ENCODE results near the gene MVK.
A peak's percentile ranks its signal among the peaks of the same experiment; 100 is the strongest.
"Not testable (repeated sequence)": the region's sequence is repeated elsewhere in the genome, so short reads cannot be mapped to it uniquely, and the experiment has no call there.

Gene MVK

DNA sequence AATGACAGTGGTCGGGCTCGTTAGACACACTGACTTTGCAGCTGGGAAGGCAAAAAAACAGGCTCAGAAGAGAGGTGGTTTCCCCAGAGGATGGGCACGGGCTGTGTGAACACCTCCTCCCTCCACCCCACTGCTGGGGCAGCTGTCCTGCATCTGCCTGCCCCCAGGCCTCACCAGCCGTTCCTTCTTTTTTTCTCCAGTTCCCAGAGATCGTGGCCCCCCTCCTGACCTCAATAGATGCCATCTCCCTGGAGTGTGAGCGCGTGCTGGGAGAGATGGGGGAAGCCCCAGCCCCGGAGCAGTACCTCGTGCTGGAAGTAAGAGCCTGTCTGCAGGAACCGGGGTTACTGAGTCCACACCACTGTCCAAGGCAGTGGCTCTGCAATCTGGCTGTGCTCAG, 17.4 kb downstream of the MVK start:
- DNase-seq (ENCODE audit: low read depth): no peak

GRCh38 chr12:109592195-109592904, 18.8 kb downstream of the MVK start:
- DNase-seq (ENCODE audit: low read depth): no peak

- DNase-seq (ENCODE audit: low read depth): no peak
Observed at GRCh38 chr12:109592905-109593272, 19.3 kb downstream of the MVK start.

GRCh38 chr12:109594556-109595317, 21.1 kb downstream of the MVK start:
- no peak for DNase-seq (ENCODE audit: low read depth)

GRCh38 chr12:109595321-109595902, 21.8 kb downstream of the MVK start:
- no peak for DNase-seq (ENCODE audit: low read depth)

DNA sequence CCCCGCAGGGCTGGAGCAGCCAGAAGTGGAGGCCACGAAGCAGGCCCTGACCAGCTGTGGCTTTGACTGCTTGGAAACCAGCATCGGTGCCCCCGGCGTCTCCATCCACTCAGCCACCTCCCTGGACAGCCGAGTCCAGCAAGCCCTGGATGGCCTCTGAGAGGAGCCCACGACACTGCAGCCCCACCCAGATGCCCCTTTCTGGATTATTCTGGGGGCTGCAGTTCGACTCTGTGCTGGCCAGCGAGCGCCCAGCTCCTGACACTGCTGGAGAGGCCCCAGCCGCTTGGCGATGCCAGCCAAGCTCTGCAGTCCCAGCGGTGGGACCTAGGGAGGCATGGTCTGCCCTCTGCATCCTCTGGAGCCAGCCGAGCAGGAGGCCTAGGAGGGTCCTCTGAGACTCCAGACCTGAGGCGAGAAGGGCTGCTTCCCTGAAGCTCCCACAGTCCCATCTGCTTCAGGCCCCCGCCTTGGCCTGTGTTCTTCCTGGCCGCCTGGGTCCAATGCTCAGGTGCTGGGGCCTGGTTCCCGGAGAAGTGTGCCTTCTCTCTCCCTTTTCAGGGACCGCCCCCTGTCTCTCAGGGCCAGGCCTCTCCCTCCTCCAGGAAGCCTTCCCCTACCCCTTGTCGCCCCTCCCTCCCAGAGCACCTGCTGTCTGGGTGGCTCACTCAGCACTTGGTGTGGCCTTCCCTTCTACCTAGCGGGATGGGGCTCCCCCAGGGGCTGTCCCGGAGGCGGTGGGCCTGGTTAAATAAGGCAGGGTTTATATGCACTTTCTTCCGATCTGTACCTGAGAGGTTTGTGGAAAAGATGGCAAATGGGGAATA, 23.0 kb downstream of the MVK start:
- DNase-seq (ENCODE audit: low read depth): no peak

- no peak for DNase-seq (ENCODE audit: low read depth)
Observed at GRCh38 chr12:109597414-109597794, 23.8 kb downstream of the MVK start.

- DNase-seq (ENCODE audit: low read depth): peak; percentile 40
Observed at GRCh38 chr12:109597795-109598427, 24.3 kb downstream of the MVK start.

DNA sequence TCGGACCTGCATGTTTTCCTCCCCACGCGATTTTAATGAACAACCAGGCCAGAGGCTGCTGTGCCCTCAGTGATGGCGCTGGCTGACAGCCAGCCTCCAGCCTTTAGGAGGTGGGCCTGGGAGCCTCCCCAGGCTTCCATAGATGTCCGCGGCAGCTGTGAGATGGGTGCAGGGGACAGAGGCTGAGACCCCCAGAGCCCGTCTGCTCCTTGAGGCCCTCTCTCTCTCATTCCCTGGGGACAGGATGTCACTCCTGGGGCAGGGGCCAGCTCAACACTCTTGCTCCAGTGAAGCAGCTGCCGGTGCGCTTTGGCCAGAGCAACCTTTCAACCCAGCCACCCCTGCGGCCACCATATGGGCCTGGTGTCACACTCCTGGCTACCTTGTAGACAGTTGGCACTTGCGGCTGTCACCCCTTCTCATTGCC, 24.8 kb downstream of the MVK start:
- DNase-seq (ENCODE audit: low read depth): no peak

DNA sequence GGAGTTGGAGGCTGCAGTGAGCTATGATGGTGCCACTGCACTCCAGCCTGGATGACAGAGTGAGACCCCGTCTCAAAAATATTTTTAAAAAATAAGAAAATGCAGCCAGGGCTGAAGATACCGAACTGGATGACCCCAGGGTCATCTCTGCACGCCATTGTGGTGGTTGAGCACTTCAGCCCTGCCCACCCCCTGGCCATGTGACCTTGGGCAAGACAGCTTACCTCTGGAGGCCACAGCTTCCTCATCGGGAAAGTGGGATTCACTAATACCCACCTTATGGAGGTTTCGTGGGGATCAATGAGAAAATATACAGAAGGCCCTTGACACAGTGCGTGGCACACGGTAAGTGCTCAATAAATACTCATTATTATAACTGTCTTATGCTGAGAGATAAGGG, 25.5 kb downstream of the MVK start:
- no peak for DNase-seq (ENCODE audit: low read depth)

GRCh38 chr12:109600481-109600880, 26.9 kb downstream of the MVK start:
- no peak for DNase-seq (ENCODE audit: low read depth)

DNA sequence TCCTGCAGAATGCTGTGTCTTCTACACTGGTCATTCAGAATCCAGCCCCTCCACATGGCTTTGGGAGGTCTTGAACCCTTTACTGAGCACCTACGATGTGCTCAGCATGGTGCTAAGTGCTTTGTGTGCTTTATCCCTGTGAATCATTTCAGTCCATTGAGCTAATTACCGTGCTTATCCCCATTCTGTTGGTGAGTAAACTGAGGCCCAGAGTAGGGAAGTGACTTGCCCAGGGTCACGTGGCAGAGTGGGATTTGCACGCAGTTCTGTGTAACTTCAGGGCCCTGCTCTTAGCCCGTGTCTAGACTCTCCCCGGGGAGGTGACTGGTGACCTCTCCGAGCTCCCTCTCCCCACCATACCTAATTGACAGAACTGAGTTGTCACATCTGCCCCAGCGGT, 27.4 kb downstream of the MVK start:
- no peak for DNase-seq (ENCODE audit: low read depth)

DNA sequence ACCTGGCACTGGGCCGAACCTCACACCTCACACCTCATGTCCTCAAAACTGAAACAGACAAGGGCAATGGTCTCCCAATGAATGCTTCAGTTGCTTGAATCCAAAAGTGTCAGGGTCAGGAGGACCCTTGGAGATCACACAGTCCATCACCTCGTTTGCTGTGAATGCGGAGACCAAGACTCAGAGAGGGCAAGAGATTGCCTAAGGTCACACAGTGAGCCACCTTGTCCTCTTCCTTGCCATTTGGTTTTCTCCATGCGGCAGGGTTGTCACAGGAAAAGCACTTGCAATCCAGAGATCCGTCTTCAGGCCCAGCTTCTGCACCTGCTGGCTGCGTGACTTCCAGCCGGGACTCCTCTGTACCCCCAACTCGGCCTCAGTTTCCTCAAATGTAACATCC, 28.0 kb downstream of the MVK start:
- no peak for DNase-seq (ENCODE audit: low read depth)

DNA sequence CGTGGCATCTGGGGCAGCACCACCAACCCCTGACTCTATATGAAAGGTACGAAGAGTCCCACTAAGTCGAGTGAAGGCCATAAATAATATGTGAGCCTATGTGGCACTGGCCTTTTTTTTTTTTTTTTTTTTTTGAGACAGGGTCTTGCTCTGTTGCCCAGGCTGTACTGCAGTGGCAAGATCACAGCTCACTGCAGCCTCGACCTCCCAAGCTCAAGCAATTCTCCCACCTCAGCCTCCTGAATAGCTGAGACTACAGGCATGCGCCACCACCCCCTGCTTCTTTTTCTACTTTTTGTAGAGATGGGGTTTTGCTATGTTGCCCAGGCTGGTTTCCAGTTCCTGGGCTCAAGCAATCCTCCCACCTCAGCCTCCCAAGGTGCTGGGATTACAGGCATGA, 28.5 kb downstream of the MVK start:
- not testable (repeated sequence) for DNase-seq (ENCODE audit: low read depth)

DNA sequence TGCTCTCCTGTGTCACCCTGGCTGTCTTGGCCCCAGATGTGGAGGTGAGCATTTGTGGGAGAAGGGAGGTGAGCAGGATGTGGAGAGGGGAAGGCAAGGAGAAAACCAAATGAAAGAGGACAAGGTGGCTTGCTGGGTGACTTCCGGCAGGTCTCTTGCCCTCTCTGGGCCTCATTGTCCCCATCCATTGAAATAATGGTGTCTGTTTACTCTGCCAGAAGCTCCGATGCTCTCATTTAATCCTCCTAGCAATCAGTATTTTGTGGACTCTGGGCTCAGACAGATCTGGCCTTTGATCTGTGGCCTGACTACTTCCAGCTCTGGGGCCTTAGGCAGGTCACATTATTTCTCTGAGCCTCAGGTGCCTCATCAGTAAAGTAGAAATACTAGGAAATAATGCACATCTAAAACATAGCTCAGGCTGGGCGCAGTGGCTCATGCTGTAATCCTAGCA, 30.6 kb downstream of the MVK start:
- DNase-seq (ENCODE audit: low read depth): no peak

DNA sequence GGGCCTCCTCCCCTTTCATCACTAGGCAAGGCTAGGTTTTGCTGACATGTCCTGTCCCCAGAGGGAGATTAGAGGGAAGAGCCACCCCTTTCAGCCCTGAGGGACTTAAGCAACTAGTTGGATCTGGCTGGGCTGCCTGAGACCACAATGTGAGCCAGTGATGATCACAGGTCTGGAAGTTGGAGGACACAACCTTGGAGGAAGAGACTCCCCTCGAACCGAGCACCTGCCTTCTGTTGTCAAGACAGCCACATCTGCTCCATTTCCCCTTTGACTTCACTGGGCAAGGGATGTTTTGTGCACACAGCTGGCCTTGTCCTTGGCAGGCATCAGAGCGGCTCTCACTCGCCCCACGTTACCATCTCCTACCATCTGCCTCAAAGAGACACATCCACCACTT, 31.4 kb downstream of the MVK start:
- no peak for DNase-seq (ENCODE audit: low read depth)

- DNase-seq (ENCODE audit: low read depth): no peak
Observed at GRCh38 chr12:109605599-109606228, 32.1 kb downstream of the MVK start.

- no peak for DNase-seq (ENCODE audit: low read depth)
Observed at GRCh38 chr12:109606320-109607028, 32.9 kb downstream of the MVK start.

DNA sequence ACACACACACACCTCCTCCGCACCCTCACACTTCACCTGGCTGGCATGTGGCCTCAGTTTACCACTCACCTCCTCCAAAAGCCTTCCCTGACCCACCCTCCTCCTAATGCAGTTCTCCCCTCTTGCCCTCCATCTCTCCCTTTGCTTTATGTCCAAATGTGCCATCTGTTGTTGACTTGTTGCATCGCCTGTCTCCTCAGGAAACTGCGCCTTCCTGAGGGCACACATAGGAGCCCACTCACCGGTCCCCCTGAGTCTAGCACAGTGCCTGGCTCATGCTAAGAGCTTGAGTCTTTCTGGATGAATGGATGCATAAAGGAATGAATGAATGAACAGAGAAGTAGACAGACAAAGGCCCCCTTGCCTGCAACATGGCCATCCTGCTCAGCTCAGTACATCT, 34.0 kb downstream of the MVK start:
- DNase-seq (ENCODE audit: low read depth): no peak

DNA sequence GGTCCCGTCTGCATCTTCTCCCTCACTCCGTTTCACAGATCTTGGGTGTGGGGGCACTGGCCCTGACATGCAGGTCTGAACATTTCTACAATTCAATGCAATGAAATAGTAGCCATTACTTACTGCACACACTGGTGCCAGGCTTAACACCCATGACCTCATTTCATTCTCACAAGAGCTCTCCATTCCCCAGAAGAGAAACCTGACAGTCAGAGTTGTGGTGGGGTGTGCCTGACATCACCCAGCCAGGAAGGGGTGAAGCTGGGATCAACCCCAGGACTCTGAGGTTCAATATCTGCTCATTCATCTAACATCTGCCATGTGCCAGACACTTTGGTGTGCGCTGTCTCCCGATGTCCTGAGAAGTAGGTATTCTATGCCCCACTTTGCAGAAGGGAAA, 34.7 kb downstream of the MVK start:
- no peak for DNase-seq (ENCODE audit: low read depth)

DNA sequence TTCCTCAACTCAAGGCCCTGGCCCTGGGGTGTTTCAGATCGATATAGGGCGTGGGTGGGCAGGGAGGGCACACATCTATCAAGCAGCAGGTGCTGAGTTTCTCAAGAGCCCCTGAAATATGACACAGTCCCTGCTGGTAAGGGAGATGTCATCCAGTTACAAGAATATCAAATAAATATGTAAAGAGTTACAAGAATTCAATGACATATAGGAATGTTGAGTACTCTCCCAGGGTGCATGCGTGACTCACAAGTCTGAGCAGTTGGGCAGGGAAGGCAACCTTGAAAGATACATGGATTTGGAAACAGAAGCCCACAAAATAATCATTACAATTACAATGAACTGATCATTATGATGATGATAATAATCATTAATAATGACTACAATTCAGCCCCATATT, 35.2 kb downstream of the MVK start:
- no peak for DNase-seq (ENCODE audit: low read depth)

Measured in stimulated activated CD8-positive, alpha-beta memory T cell treated with anti-CD3 and anti-CD28 coated beads, Interleukin-4, amount 100 ng/mL, for 24 hours (primary cell).